Tibial nerve (tissue), 3 donors: ENCODE results near the gene EVI2B.

ENCODE experiments used
- CTCF ChIP-seq, 5 experiments: fragments of 200-600 bp in 3 of 5; fragments of 450-650 bp in 2 of 5; sonication (generic) in 3 of 5; IDR thresholded peaks; one replicate each; pipeline ENCODE4 v1.5.1; 2016 to 2019; ENCODE audit warnings: antibody characterized with exemption in 5 of 5, mild to moderate bottlenecking in 3 of 5, moderate library complexity in 2 of 5
- POLR2A ChIP-seq, 2 donors: fragments of 450-650 bp; IDR thresholded peaks; one replicate each; pipeline ENCODE4 v1.6.1; 2017; ENCODE audit warnings: antibody characterized with exemption in 2 of 2, mild to moderate bottlenecking in 2 of 2, moderate library complexity in 2 of 2

- TF ChIP-seq CTCF (IDR thresholded peaks at IDR 0.05) (no peak), POLR2A (IDR thresholded peaks at IDR 0.05) (no peak)
Measured at GRCh38 chr17:31295489-31295871, 18.4 kb downstream of the EVI2B start.
